Inflammatory macrophage treated with lipopolysaccharide for 1 hour (primary cell): ENCODE measurements around the gene KIAA0232.
"Not testable (repeated sequence)": the region's sequence is repeated elsewhere in the genome, so short reads cannot be mapped to it uniquely, and the experiment has no call there.

ENCODE experiments used
- DNase-seq, 2 donors: peaks; one replicate each; pipeline ENCODE4 v3.0.0-alpha.2; 2020 to 2022

The KIAA0232 gene

GRCh38 chr4:6813725-6814124 is 31.2 kb downstream of the KIAA0232 start:
- no peak for DNase-seq

- no peak for DNase-seq
Measured at GRCh38 chr4:6815029-6815836, 32.7 kb downstream of the KIAA0232 start.

GRCh38 chr4:6819295-6819694 is 36.8 kb downstream of the KIAA0232 start:
- DNase-seq: no peak

- DNase-seq: no peak
Measured at GRCh38 chr4:6820695-6821094, 38.2 kb downstream of the KIAA0232 start.

GRCh38 chr4:6824071-6824470 is 41.5 kb downstream of the KIAA0232 start:
- no peak for DNase-seq

- DNase-seq: no peak
Measured at GRCh38 chr4:6824772-6825402, 42.4 kb downstream of the KIAA0232 start.

- no peak for DNase-seq
Measured at GRCh38 chr4:6825403-6825802, 42.9 kb downstream of the KIAA0232 start.

GRCh38 chr4:6826781-6827508 is 44.4 kb downstream of the KIAA0232 start:
- DNase-seq: no peak

- no peak for DNase-seq
Measured at GRCh38 chr4:6829086-6829485, 46.6 kb downstream of the KIAA0232 start.

- no peak for DNase-seq
Measured at GRCh38 chr4:6834867-6835266, 52.3 kb downstream of the KIAA0232 start.

- not testable (repeated sequence) for DNase-seq
Measured at GRCh38 chr4:6835616-6836015, 53.1 kb downstream of the KIAA0232 start.

GRCh38 chr4:6837106-6837505 is 54.6 kb downstream of the KIAA0232 start:
- DNase-seq: not testable (repeated sequence)

GRCh38 chr4:6839579-6839978 is 57.1 kb downstream of the KIAA0232 start:
- DNase-seq: no peak

- peak in 1 of 2 donors; percentile 19 for DNase-seq
Measured at GRCh38 chr4:6840062-6840976, 57.8 kb downstream of the KIAA0232 start.

GRCh38 chr4:6845027-6845426 is 62.5 kb downstream of the KIAA0232 start:
- no peak for DNase-seq

GRCh38 chr4:6845574-6845973 is 63.0 kb downstream of the KIAA0232 start:
- no peak for DNase-seq

GRCh38 chr4:6847178-6847577 is 64.7 kb downstream of the KIAA0232 start:
- no peak for DNase-seq

- DNase-seq: no peak
Measured at GRCh38 chr4:6848717-6849305, 66.3 kb downstream of the KIAA0232 start.

- DNase-seq: no peak
Measured at GRCh38 chr4:6849691-6850090, 67.2 kb downstream of the KIAA0232 start.

- DNase-seq: no peak
Measured at GRCh38 chr4:6851431-6851830, 68.9 kb downstream of the KIAA0232 start.

- no peak for DNase-seq
Measured at GRCh38 chr4:6851962-6852361, 69.4 kb downstream of the KIAA0232 start.

- DNase-seq: no peak
Measured at GRCh38 chr4:6852582-6852981, 70.1 kb downstream of the KIAA0232 start.
